K562 (cell line): ENCODE measurements around the gene XRCC5. TPM values are rescaled to one million over a fixed set of nuclear protein-coding genes. Genes with fewer than 3 reads are reported as not detected.

ENCODE experiments used
- ATAC-seq: fragments of 200-7000 bp; cut with Tn5 transposase; 3 replicates; pipeline ENCODE4 v1.9.1; 2020; ENCODE audit warnings: moderate library complexity
- BruUV-seq: library from RNA; stranded (reverse); fragments of 400-500 nt; replicated peaks from 2 replicates; lab custom pipeline; 2021; lab: Mats Ljungman, UMichigan
- CTCF ChIA-PET: fragments of 300-600 bp; formaldehyde crosslinking; extraction: SDS; loops from one replicate; lab custom pipeline; 2021; ENCODE audit warnings: low intra/inter-chr PET ratio; lab: Yijun Ruan, JAX
- POLR2A ChIA-PET: fragments of 300-600, 350-650 bp; sonication (Branson Sonifier 250); formaldehyde crosslinking; extraction: SDS; loops from one replicate; lab custom pipeline; 2021; ENCODE audit warnings: antibody characterized with exemption, inconsistent platforms; lab: Yijun Ruan, JAX
- DNase-seq, 4 experiments: peaks; one replicate each; pipeline versions ENCODE4 v3.0.0 to v3.0.0-alpha.2; 2011 to 2018; ENCODE audit warnings: low spot score in 3 of 4, mixed read lengths in 3 of 4; ENCODE audit errors: extremely low read depth in 1 of 4
- FAIRE-seq: peaks from 2 replicates; lab custom pipeline; 2011; peaks lifted over from hg19 to GRCh38; lab: Jason Lieb, UNC
- H2AFZ ChIP-seq: 2 replicates; pipeline ENCODE4 v1.6.0; 2011; ENCODE audit warnings: low read depth, low read length, control low read depth, inconsistent platforms
- H3K27ac ChIP-seq: fragments of 200-600 bp; 3 replicates; pipeline ENCODE4 v1.8.0; 2011; ENCODE audit warnings: low read depth, mild to moderate bottlenecking, control low read depth, inconsistent platforms, low read length, moderate library complexity, mixed read lengths; ENCODE audit errors: extremely low read depth
- H3K27me3 ChIP-seq, 2 experiments: fragments of 300-600 bp in 1 of 2; 2 replicates in 1 of 2; 3 replicates in 1 of 2; pipeline versions ENCODE4 v1.6.0 to v1.8.0; 2011; ENCODE audit warnings: inconsistent platforms in 2 of 2, low read length in 2 of 2, mild to moderate bottlenecking in 1 of 2, mixed read lengths in 1 of 2, moderate library complexity in 1 of 2; ENCODE audit not compliant: control insufficient read depth in 2 of 2, insufficient read depth in 2 of 2
- H3K36me3 ChIP-seq: fragments of 300-600 bp; 3 replicates; pipeline ENCODE4 v1.8.0; 2011; ENCODE audit warnings: mild to moderate bottlenecking, low read length, inconsistent platforms; ENCODE audit not compliant: control insufficient read depth, insufficient read depth
- H3K4me1 ChIP-seq, 2 experiments: fragments of 200-600 bp in 1 of 2; replicated peaks in 1 of 2; 2 replicates in 1 of 2; 3 replicates in 1 of 2; pipeline versions ENCODE4 v1.5.1 to v1.8.0; 2011; ENCODE audit warnings: inconsistent platforms in 2 of 2, low read length in 2 of 2, mild to moderate bottlenecking in 1 of 2, mixed read lengths in 1 of 2, moderate library complexity in 1 of 2; ENCODE audit not compliant: control insufficient read depth in 2 of 2, insufficient read depth in 2 of 2
- H3K4me2 ChIP-seq: 2 replicates; pipeline ENCODE4 v1.6.1; 2011; ENCODE audit warnings: low read length, control low read depth, inconsistent platforms, mixed read lengths; ENCODE audit not compliant: insufficient read depth
- H3K4me3 ChIP-seq: fragments of 200-600 bp; sonication (generic), shearing (Covaris generic); 2 replicates; pipeline ENCODE4 v1.5.1; 2016; ENCODE audit warnings: control low read depth, inconsistent platforms
- H3K79me2 ChIP-seq: fragments of 200-600 bp; 3 replicates; pipeline ENCODE4 v1.8.0; 2011; ENCODE audit warnings: low read length, inconsistent platforms; ENCODE audit not compliant: control insufficient read depth, insufficient read depth
- H3K9ac ChIP-seq, 2 experiments: 2 replicates each; pipeline versions ENCODE4 v1.6.0 to v1.6.1; 2011; ENCODE audit warnings: low read depth in 2 of 2, low read length in 2 of 2, control low read depth in 1 of 2, inconsistent platforms in 1 of 2, mild to moderate bottlenecking in 1 of 2, mixed read lengths in 1 of 2; ENCODE audit not compliant: insufficient read depth in 1 of 2
- H3K9me1 ChIP-seq: one replicate; pipeline ENCODE4 v1.6.0; 2011; ENCODE audit warnings: inconsistent platforms, mild to moderate bottlenecking, low read length, moderate library complexity; ENCODE audit not compliant: control insufficient read depth, insufficient read depth
- H3K9me3 ChIP-seq: replicated peaks from 2 replicates; pipeline ENCODE4 v1.5.1; 2011; ENCODE audit warnings: low read depth, low read length, inconsistent platforms; ENCODE audit not compliant: control insufficient read depth, insufficient read depth
- H4K20me1 ChIP-seq: replicated peaks from 2 replicates; pipeline ENCODE4 v1.6.1; 2011; ENCODE audit warnings: low read length, inconsistent platforms, mixed read lengths; ENCODE audit not compliant: control insufficient read depth, insufficient read depth
- FOS ChIP-seq: IDR thresholded peaks from 3 replicates; pipeline ENCODE4 v1.6.1; 2011; ENCODE audit not compliant: insufficient read length; ENCODE audit errors: extremely low read depth
- RAD21 ChIP-seq, 2 experiments: fragments of 250-450 bp in 1 of 2; fragments of 450-650 bp in 1 of 2; sonication (Bioruptor Pico) in 1 of 2; formaldehyde crosslinking in 1 of 2; IDR thresholded peaks in 1 of 2; conservative IDR thresholded peaks in 1 of 2; 2 replicates each; pipeline versions ENCODE4 v1.4.0 to v1.8.0; 2020 to 2022; ENCODE audit warnings: mild to moderate bottlenecking in 2 of 2, moderate library complexity in 1 of 2
- WGBS: fragments of 100-300 bp; shearing (Covaris generic); methylation state at CpG from one replicate; pipeline ENCODE4 v1.1.6; 2016; ENCODE audit warnings: low coverage, mixed read lengths; ENCODE audit not compliant: insufficient coverage; ENCODE audit errors: missing lambda C conversion rate; 5-methylcytosine and 5-hydroxymethylcytosine counted together
- in situ Hi-C: fragments of 300-500 bp; cut with MboI; formaldehyde crosslinking; loops from 4 replicates; pipeline ENCODE4 v1.15.0; 2018; ENCODE audit warnings: inconsistent platforms, mixed read lengths
- intact Hi-C: fragments of 100-400 bp; cut with micrococcal nuclease; formaldehyde crosslinking; loops from 2 replicates; pipeline ENCODE4 v1.14.2; 2022
- polyA plus RNA-seq, 8 experiments: library from polyadenylated mRNA; depleted of rRNA in 4 of 8; stranded (reverse) in 5 of 8; unstranded in 3 of 8; fragments of >200 nt; fragmentation: Nextera tagmentation in 2 of 8; fragmentation: Illumina TruSeq in 1 of 8; extraction: Ambion mirVana in 2 of 8; extraction: Trizol in 1 of 8; gene quantifications; 2 replicates each; pipeline versions ENCODE4 v1.2.1 to v1.2.3, GENCODE V29; 2011 to 2014; ENCODE audit warnings: inconsistent platforms in 1 of 8, missing spikeins in 1 of 8
- total RNA-seq, 7 experiments: library from RNA; depleted of rRNA in 6 of 7; stranded (reverse); fragments of >200 nt in 6 of 7; fragmentation: Illumina TruSeq in 2 of 7; extraction: Trizol in 2 of 7; gene quantifications; 2 replicates each; pipeline versions ENCODE4 v1.2.1 to v1.2.3, GENCODE V29; 2011 to 2021; ENCODE audit warnings: low replicate concordance in 1 of 7
- TF ChIP-seq, protein P1 (sequence below), 3 experiments: IDR thresholded peaks in 2 of 3; conservative IDR thresholded peaks in 1 of 3; 2 replicates each; pipeline ENCODE4 v1.5.1; 2011 to 2012; ENCODE audit warnings: low read length in 3 of 3, mild to moderate bottlenecking in 3 of 3, control low read depth in 2 of 3, improper control_type of control experiment in 1 of 3, inconsistent platforms in 1 of 3, low read depth in 1 of 3, mixed read lengths in 1 of 3, moderate library complexity in 1 of 3; ENCODE audit not compliant: insufficient read depth in 2 of 3

Gene XRCC5
- total and polyA plus RNA-seq, 9 of the 15 experiments (the other 6 are each of a cell fraction or from before 2014, with no cell fraction given), result 168 to 551 (median 297) TPM

- in situ Hi-C loops, result no loop called here
- CTCF ChIA-PET, result no interaction called here
Measured at GRCh38 chr2:216064014-216064630, 45.0 kb upstream of the XRCC5 start.

More at GRCh38 chr2:216064014-216064630, 45.0 kb upstream of the XRCC5 start:
- peak; percentile 49 for FAIRE-seq
- no peak overlapping the region for H3K9ac ChIP-seq
- no TSS peak for BruUV-seq
- no peak overlapping the region for H3K4me3 ChIP-seq
- peaks cover 6% of the 10 kb centered on the region; the same call in 1 of the 3 replicates for H3K36me3 ChIP-seq
- no peaks in the 10 kb centered on the region for H3K9me3 ChIP-seq
- H3K27ac ChIP-seq, result no peak overlapping the region
- H3K79me2 ChIP-seq, result no peaks in the 10 kb centered on the region
- no peak overlapping the region for H2AFZ ChIP-seq
- POLR2A ChIA-PET, result no interaction called here
- H3K9me1 ChIP-seq, result no peaks in the 10 kb centered on the region
- TF ChIP-seq, protein P1, sequence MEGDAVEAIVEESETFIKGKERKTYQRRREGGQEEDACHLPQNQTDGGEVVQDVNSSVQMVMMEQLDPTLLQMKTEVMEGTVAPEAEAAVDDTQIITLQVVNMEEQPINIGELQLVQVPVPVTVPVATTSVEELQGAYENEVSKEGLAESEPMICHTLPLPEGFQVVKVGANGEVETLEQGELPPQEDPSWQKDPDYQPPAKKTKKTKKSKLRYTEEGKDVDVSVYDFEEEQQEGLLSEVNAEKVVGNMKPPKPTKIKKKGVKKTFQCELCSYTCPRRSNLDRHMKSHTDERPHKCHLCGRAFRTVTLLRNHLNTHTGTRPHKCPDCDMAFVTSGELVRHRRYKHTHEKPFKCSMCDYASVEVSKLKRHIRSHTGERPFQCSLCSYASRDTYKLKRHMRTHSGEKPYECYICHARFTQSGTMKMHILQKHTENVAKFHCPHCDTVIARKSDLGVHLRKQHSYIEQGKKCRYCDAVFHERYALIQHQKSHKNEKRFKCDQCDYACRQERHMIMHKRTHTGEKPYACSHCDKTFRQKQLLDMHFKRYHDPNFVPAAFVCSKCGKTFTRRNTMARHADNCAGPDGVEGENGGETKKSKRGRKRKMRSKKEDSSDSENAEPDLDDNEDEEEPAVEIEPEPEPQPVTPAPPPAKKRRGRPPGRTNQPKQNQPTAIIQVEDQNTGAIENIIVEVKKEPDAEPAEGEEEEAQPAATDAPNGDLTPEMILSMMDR (IDR thresholded peaks at IDR 0.05 in 2 of 3, conservative IDR thresholded peaks at IDR 0.05 in 1 of 3; ENCODE audit: insufficient read depth in 2 of 3, low read depth in 1 of 3, low read length in 3 of 3), result peak in 2 of 3 experiments; percentile 21 to 40; a peak in 3 of 6 replicates
- peak; percentile 24 to 52; a peak in 3 of 4 replicates for TF ChIP-seq RAD21 (CRISPR knock-in tag; conservative IDR thresholded peaks at IDR 0.05 in 1 of 2, IDR thresholded peaks at IDR 0.05 in 1 of 2)
- TF ChIP-seq FOS, result no peak
- intact Hi-C loops, result loop anchor here (1.0 kb wide), 1 partner anchor 76 kb away; no protein-coding TSS in a partner anchor
- ATAC-seq, result peak; percentile 57; the same call in 2 of the 3 replicates
- H3K4me1 ChIP-seq, result no peaks in the 10 kb centered on the region; a peak in 1 of 5 replicates
- no peak overlapping the region for H3K4me2 ChIP-seq
- 59% methylated on average over 2 of the region's 2 CpGs for WGBS
- no peaks in the 10 kb centered on the region for H4K20me1 ChIP-seq
- no peak for DNase-seq
- no peaks in the 10 kb centered on the region for H3K27me3 ChIP-seq
